CD14-positive monocyte (primary cell): ENCODE data around the gene PXDC1. TPM values are rescaled to one million over a fixed set of nuclear protein-coding genes. Genes with fewer than 3 reads are reported as not detected.

ENCODE experiments used
- DNase-seq, 3 donors: peaks; one replicate each; pipeline ENCODE4 v3.0.0-alpha.2; 2011 to 2022
- H2AFZ ChIP-seq: 2 replicates; pipeline ENCODE4 v1.6.0; 2012; ENCODE audit warnings: mild to moderate bottlenecking, low read depth, low read length, inconsistent platforms; ENCODE audit not compliant: insufficient read depth, poor library complexity, severe bottlenecking
- H3K27ac ChIP-seq, 2 donors: 1 replicate in 1 of 2; 2 replicates in 1 of 2; pipeline ENCODE4 v1.5.1; 2012 to 2013; ENCODE audit warnings: low read length in 2 of 2, control low read depth in 1 of 2, inconsistent platforms in 1 of 2, low read depth in 1 of 2, mild to moderate bottlenecking in 1 of 2
- H3K27me3 ChIP-seq, 2 donors: one replicate each; pipeline versions ENCODE4 v1.6.0 to v1.6.1; 2011 to 2013; ENCODE audit warnings: low read length in 2 of 2; ENCODE audit not compliant: control insufficient read depth in 2 of 2, insufficient read depth in 2 of 2
- H3K36me3 ChIP-seq, 2 donors: replicated peaks in 1 of 2; 1 replicate in 1 of 2; 2 replicates in 1 of 2; pipeline versions ENCODE4 v1.5.1 to v1.6.1; 2012 to 2013; ENCODE audit warnings: low read length in 2 of 2, control low read depth in 1 of 2, inconsistent platforms in 1 of 2, mild to moderate bottlenecking in 1 of 2; ENCODE audit not compliant: insufficient read depth in 2 of 2, control insufficient read depth in 1 of 2
- H3K4me1 ChIP-seq, 2 donors: 1 replicate in 1 of 2; 2 replicates in 1 of 2; pipeline versions ENCODE4 v1.5.1 to v1.6.1; 2012 to 2013; ENCODE audit warnings: low read length in 2 of 2, control low read depth in 1 of 2, inconsistent platforms in 1 of 2, mild to moderate bottlenecking in 1 of 2, moderate library complexity in 1 of 2; ENCODE audit not compliant: insufficient read depth in 2 of 2, control insufficient read depth in 1 of 2
- H3K4me2 ChIP-seq: replicated peaks from 2 replicates; pipeline ENCODE3; 2012; ENCODE audit warnings: low read length, moderate library complexity, mild to moderate bottlenecking; ENCODE audit not compliant: poor library complexity, severe bottlenecking; ENCODE audit errors: extremely low read depth
- H3K4me3 ChIP-seq, 3 experiments: fragments of 200-600 bp in 1 of 3; sonication (generic) in 1 of 3; replicated peaks in 1 of 3; 1 replicate in 2 of 3; 2 replicates in 1 of 3; pipeline ENCODE4 v1.5.1; 2011 to 2013; ENCODE audit warnings: low read length in 3 of 3, mild to moderate bottlenecking in 3 of 3, control low read depth in 2 of 3, low read depth in 2 of 3, inconsistent platforms in 1 of 3, moderate library complexity in 1 of 3
- H3K79me2 ChIP-seq: 2 replicates; pipeline ENCODE4 v1.6.0; 2012; ENCODE audit warnings: mild to moderate bottlenecking, control low read depth, inconsistent platforms, low read length, moderate library complexity; ENCODE audit not compliant: insufficient read depth
- H3K9ac ChIP-seq: 2 replicates; pipeline ENCODE4 v1.6.0; 2017; ENCODE audit warnings: low read length, mild to moderate bottlenecking; ENCODE audit not compliant: insufficient read depth, poor library complexity, severe bottlenecking
- H3K9me3 ChIP-seq, 2 donors: replicated peaks in 1 of 2; 1 replicate in 1 of 2; 2 replicates in 1 of 2; pipeline versions ENCODE4 v1.5.1 to v1.6.1; 2012 to 2013; ENCODE audit warnings: low read length in 2 of 2, control low read depth in 1 of 2; ENCODE audit not compliant: control insufficient read depth in 1 of 2, insufficient read depth in 1 of 2
- H4K20me1 ChIP-seq: 2 replicates; pipeline ENCODE4 v1.6.0; 2012; ENCODE audit warnings: mild to moderate bottlenecking, low read length, control low read depth, moderate library complexity; ENCODE audit not compliant: insufficient read depth
- H3K27ac Mint-ChIP-seq, 7 donors: one replicate each; pipeline ENCODE4 v1.8.0; 2020; ENCODE audit warnings: mild to moderate bottlenecking in 7 of 7, mixed read lengths in 7 of 7, moderate library complexity in 6 of 7, inconsistent platforms in 2 of 7
- H3K27me3 Mint-ChIP-seq, 3 donors: one replicate each; pipeline ENCODE4 v1.8.0; 2021 to 2022; ENCODE audit warnings: low read depth in 3 of 3, mild to moderate bottlenecking in 3 of 3, mixed read lengths in 3 of 3, moderate library complexity in 3 of 3, inconsistent platforms in 1 of 3
- H3K36me3 Mint-ChIP-seq, 2 donors: one replicate each; pipeline ENCODE4 v1.8.0; 2020; ENCODE audit warnings: mixed read lengths in 2 of 2, inconsistent platforms in 1 of 2, mild to moderate bottlenecking in 1 of 2
- H3K4me1 Mint-ChIP-seq: one replicate; pipeline ENCODE4 v1.8.0; 2020; ENCODE audit warnings: mild to moderate bottlenecking, mixed read lengths
- H3K4me3 Mint-ChIP-seq, 2 donors: one replicate each; pipeline ENCODE4 v1.8.0; 2020; ENCODE audit warnings: mild to moderate bottlenecking in 2 of 2, mixed read lengths in 2 of 2, moderate library complexity in 1 of 2
- H3K9me3 Mint-ChIP-seq, 7 donors: one replicate each; pipeline ENCODE4 v1.8.0; 2020 to 2022; ENCODE audit warnings: mixed read lengths in 7 of 7, mild to moderate bottlenecking in 6 of 7, moderate library complexity in 6 of 7, inconsistent platforms in 2 of 7
- WGBS: methylation state at CpG from one replicate; pipeline ENCODE4 v1.1.5; 2013; ENCODE audit warnings: missing lambda C conversion rate; ENCODE audit not compliant: insufficient coverage; 5-methylcytosine and 5-hydroxymethylcytosine counted together
- intact Hi-C, 2 donors: fragments of 100-400 bp; cut with micrococcal nuclease; formaldehyde crosslinking; loops; one replicate each; pipeline versions ENCODE4 v1.15.0 to v1.15.1; 2023
- polyA plus RNA-seq, 3 donors: library from polyadenylated mRNA; depleted of rRNA in 1 of 3; unstranded in 2 of 3; stranded (reverse) in 1 of 3; fragments of 300-500 nt in 2 of 3; fragments of >200 nt in 1 of 3; fragmentation: Illumina TruSeq in 2 of 3; gene quantifications; 1 replicate in 2 of 3; 2 replicates in 1 of 3; pipeline ENCODE4 v1.2.3, GENCODE V29; 2012 to 2021
- TF ChIP-seq, protein P1 (sequence below): fragments of 200-600 bp; IDR thresholded peaks from one replicate; pipeline ENCODE4 v1.8.0; 2022; ENCODE audit warnings: antibody characterized with exemption, mild to moderate bottlenecking

PXDC1 gene
- polyA plus RNA-seq, 3 donors = 0.48 to 0.92 (median 0.55) TPM

GRCh38 chr6:3749977-3750316 is 1.6 kb downstream of the PXDC1 start:
- Histone ChIP-seq H4K20me1 (no peaks in the 10 kb centered on the region), H3K27ac (no peak overlapping the region), H3K9ac (no peak overlapping the region), H3K4me1 (peaks cover 7 to 29% of the 10 kb centered on the region in 2 donors), H3K27me3 (peaks cover 28 to 46% of the 10 kb centered on the region in 2 donors), H3K79me2 (no peaks in the 10 kb centered on the region), H3K9me3 (no peaks in the 10 kb centered on the region), H3K4me3 (peak overlapping the region in 1 of 3 experiments; percentile 75), H2AFZ (no peak overlapping the region), H3K4me2 (peak overlapping the region; percentile 88), H3K36me3 (no peaks in the 10 kb centered on the region)
- H3K4me3 Mint-ChIP-seq = peak overlapping the region; percentile 78 to 86
- intact Hi-C loops = loop anchor here in 1 of 2 donors (5.0 kb wide), 1 partner anchor 257 kb away; no protein-coding TSS in a partner anchor
- DNase-seq = no peak
- H3K9me3 Mint-ChIP-seq = peaks cover 0 to 15% (median 0%) of the 10 kb centered on the region in 7 donors
- H3K36me3 Mint-ChIP-seq = peaks cover 2% of the 10 kb centered on the region in 2 donors
- TF ChIP-seq, protein P1, sequence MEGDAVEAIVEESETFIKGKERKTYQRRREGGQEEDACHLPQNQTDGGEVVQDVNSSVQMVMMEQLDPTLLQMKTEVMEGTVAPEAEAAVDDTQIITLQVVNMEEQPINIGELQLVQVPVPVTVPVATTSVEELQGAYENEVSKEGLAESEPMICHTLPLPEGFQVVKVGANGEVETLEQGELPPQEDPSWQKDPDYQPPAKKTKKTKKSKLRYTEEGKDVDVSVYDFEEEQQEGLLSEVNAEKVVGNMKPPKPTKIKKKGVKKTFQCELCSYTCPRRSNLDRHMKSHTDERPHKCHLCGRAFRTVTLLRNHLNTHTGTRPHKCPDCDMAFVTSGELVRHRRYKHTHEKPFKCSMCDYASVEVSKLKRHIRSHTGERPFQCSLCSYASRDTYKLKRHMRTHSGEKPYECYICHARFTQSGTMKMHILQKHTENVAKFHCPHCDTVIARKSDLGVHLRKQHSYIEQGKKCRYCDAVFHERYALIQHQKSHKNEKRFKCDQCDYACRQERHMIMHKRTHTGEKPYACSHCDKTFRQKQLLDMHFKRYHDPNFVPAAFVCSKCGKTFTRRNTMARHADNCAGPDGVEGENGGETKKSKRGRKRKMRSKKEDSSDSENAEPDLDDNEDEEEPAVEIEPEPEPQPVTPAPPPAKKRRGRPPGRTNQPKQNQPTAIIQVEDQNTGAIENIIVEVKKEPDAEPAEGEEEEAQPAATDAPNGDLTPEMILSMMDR = no peak
- H3K4me1 Mint-ChIP-seq = peaks cover 17% of the 10 kb centered on the region
- H3K27me3 Mint-ChIP-seq = peaks cover 49 to 68% (median 54%) of the 10 kb centered on the region in 3 donors
- H3K27ac Mint-ChIP-seq = peak overlapping the region in 1 of 7 donors; percentile 53
- 81% methylated on average over 5 of the region's 7 CpGs for WGBS

DNA sequence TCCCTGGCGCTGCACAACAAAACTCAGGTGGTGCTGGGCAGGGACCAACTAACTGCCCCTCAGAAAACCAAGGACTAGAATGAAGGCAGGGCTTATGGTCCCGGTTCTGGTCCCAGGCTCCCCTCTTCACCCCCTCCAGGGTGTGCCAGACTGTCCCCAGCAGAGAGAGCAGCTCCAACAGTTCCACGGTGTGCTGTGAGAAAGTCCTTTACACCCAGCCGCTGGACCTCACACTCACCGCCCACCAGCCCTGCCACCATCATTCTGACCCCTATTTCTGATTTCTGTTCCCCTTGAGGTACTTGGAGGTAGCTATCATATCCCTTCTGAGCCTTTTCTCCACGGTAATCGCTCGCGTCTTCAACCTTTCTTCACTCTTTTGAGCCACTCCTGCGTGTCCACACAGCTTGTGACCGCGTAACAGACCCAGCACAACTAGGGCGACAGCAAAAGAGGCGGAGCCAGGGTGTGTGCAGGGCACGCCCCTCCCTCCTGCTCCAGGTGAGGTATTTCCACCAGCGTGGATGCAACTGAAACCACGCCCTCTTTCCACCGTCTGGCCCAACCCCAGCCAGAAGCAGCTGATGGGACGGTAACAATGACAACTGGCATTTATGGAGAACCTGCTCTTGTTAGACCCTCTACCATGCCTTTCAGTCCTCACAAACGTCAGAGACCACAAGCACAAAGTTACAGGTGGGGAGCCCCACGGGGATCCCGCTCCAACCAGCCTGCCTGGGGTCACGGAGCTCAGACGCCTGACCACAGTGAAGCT is 2.3 kb downstream of the PXDC1 start:
- peaks cover 17% of the 10 kb centered on the region for H3K4me1 Mint-ChIP-seq
- Histone ChIP-seq H4K20me1 (no peaks in the 10 kb centered on the region), H3K9me3 (no peaks in the 10 kb centered on the region), H3K4me1 (peaks cover 7 to 29% of the 10 kb centered on the region in 2 donors), H3K27ac (no peak overlapping the region), H2AFZ (no peak overlapping the region), H3K36me3 (no peaks in the 10 kb centered on the region), H3K9ac (no peak overlapping the region), H3K4me2 (no peak overlapping the region), H3K4me3 (no peak overlapping the region), H3K79me2 (no peaks in the 10 kb centered on the region), H3K27me3 (peaks cover 28 to 46% of the 10 kb centered on the region in 2 donors)
- H3K36me3 Mint-ChIP-seq = peaks cover 2% of the 10 kb centered on the region in 2 donors
- 83% methylated on average over 24 of the region's 24 CpGs for WGBS
- TF ChIP-seq, protein P1 = no peak
- no peak for DNase-seq
- peak overlapping the region in 1 of 2 donors; percentile 86 for H3K4me3 Mint-ChIP-seq
- H3K27me3 Mint-ChIP-seq = peaks cover 47 to 62% (median 50%) of the 10 kb centered on the region in 3 donors
- H3K27ac Mint-ChIP-seq = peak overlapping the region in 1 of 7 donors; percentile 58
- peaks cover 0 to 15% (median 0%) of the 10 kb centered on the region in 7 donors for H3K9me3 Mint-ChIP-seq
- intact Hi-C loops = loop anchor here in 1 of 2 donors (5.0 kb wide), 1 partner anchor 258 kb away; no protein-coding TSS in a partner anchor
